ENCODE data around the gene RBM10. TPM values are rescaled to one million over a fixed set of nuclear protein-coding genes. Genes with fewer than 3 reads are reported as not detected.

RBM10 gene
- total RNA-seq, 2 donors from 2014 or later: 22.1 to 32.1 TPM

DNA sequence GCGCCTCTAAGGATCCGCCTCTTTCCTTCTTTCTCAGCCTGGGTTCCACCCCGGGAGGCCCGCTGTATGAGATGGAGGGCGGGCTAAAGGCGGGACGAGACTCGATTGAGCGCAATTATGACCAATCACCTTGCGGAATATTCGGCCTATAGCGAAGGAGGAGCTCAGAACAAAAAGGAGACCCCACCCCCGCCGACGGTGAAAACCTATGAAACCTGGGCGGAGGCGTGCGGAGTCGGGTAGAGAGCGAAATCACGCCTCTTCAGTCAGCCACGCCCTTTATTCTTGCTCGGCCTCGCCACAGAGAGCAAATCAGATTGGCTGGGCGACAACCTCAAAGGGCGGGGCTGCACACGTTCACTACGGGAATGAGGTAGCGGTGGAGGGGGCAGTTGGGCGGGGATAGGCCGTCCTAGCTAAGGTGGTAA is 72.8 kb downstream of the RBM10 start:
- Histone ChIP-seq H3K27ac (peak overlapping the region; percentile 94 to 96), H3K27me3 (no peaks in the 10 kb centered on the region), H3K4me3 (peak overlapping the region; percentile 89), H3K9me3 (no peaks in the 10 kb centered on the region), H3K4me1 (peaks cover 0 to 36% of the 10 kb centered on the region in 2 donors), H3K36me3 (peaks cover 35% of the 10 kb centered on the region)
- TF ChIP-seq, protein P1, sequence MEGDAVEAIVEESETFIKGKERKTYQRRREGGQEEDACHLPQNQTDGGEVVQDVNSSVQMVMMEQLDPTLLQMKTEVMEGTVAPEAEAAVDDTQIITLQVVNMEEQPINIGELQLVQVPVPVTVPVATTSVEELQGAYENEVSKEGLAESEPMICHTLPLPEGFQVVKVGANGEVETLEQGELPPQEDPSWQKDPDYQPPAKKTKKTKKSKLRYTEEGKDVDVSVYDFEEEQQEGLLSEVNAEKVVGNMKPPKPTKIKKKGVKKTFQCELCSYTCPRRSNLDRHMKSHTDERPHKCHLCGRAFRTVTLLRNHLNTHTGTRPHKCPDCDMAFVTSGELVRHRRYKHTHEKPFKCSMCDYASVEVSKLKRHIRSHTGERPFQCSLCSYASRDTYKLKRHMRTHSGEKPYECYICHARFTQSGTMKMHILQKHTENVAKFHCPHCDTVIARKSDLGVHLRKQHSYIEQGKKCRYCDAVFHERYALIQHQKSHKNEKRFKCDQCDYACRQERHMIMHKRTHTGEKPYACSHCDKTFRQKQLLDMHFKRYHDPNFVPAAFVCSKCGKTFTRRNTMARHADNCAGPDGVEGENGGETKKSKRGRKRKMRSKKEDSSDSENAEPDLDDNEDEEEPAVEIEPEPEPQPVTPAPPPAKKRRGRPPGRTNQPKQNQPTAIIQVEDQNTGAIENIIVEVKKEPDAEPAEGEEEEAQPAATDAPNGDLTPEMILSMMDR (IDR thresholded peaks at IDR 0.05): no peak
- DNase-seq (ENCODE audit: low spot score): peak; percentile 98

DNA sequence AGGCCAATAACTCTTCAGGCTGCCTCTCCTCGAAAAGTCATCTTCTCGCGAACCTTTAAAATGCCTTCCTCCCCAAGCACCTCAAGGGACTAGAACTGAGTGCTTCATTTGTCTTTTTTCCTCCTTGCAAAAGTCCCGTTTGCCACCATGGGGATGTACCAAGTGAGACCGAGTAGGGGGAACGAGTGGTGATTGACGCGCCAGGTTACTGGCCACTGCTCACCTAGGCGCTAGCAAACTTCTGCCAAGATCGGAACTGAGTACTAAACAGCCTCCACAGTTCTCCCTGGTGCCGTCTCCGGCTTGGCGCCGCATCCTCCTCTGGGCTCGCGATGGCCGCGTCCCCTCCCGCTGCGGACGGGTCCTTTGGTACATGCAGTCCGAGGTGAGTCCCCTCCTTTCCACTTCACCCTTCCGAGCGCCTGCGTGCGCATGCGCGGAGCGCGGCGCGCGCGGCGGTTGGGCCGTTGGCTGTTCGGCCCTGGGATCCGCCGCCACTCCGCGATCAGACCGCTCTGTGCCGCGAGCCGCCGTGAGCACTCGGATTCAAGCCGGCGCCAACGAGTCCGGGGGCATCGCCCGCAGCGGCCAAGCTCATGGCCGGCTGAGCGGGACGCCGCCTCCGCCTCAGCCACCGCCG is 73.4 kb downstream of the RBM10 start, which contains the start of gene CDK16:
Gene CDK16, plus strand, starts transcription at position 402 of the 640 bp plus-strand sequence. CDS start 4,877 bp downstream, outside the sequence.
- DNase-seq (ENCODE audit: low spot score): peak; percentile 83
- Histone ChIP-seq H3K9me3 (no peaks in the 10 kb centered on the region), H3K4me3 (peak within 1 kb of the TSS; percentile 89), H3K4me1 (peaks cover 0 to 36% of the 10 kb centered on the region in 2 donors), H3K36me3 (peaks cover 31% of the 10 kb centered on the region), H3K27me3 (no peaks in the 10 kb centered on the region), H3K27ac (peak within 1 kb of the TSS; percentile 94 to 96)
- TF ChIP-seq, protein P1 (IDR thresholded peaks at IDR 0.05): no peak

DNA sequence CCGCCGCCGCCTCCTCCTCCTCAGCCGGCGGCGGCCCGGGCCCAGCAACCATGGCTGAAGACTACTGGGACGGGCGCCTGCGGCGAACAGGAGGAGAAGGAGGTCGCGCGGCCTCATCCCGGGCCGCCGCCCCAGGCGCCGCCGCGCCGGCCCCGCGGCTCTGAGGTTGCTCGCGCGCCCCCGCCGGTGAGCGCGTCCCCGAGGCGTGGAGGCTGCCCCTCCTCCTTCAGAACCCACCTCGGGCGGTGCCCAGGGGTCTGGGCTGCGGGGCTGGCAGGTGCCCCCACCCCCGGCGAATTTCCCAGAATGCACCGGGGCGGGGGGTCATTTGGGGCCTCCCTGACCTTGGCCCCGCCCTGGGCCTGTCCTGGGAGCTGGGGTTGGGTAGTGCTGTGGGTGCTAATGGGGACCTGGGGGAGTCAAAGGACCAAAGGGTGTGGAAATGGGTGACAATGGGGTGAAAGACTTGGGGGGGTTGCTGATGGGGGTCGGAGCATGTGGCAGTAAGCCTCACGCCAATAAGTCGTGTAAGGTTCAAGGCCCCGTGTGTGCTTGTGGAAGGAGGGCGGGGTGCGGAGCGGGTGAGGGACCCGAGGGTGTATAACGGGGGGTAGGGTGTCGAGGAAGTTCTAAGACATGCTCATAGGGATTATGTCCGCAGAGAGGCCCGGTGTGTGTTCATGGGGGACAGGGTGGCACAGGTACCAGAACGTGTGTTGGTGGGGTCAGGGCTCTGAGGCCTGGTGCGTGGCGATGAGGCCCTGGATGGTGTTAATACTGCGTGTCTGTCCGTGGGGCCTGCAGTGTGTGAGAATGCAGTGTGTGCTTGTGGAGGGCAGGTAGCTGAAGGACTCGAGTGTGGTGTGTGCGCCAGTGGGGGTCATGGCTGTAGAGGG is 74.1 kb downstream of the RBM10 start:
- TF ChIP-seq, protein P1 (IDR thresholded peaks at IDR 0.05): no peak
- DNase-seq (ENCODE audit: low spot score): no peak
- H3K27ac ChIP-seq: peak overlapping the region; percentile 94 to 96
- peak overlapping the region; percentile 89 for H3K4me3 ChIP-seq
- peaks cover 31% of the 10 kb centered on the region for H3K36me3 ChIP-seq
- peaks cover 0 to 36% of the 10 kb centered on the region in 2 donors for H3K4me1 ChIP-seq
- no peaks in the 10 kb centered on the region for H3K9me3 ChIP-seq
- H3K27me3 ChIP-seq: no peaks in the 10 kb centered on the region

- TF ChIP-seq, protein P1 (IDR thresholded peaks at IDR 0.05): no peak
- Histone ChIP-seq H3K4me3 (no peak overlapping the region), H3K36me3 (peaks cover 35% of the 10 kb centered on the region), H3K27ac (no peak overlapping the region), H3K4me1 (peaks cover 0 to 30% of the 10 kb centered on the region in 2 donors), H3K27me3 (no peaks in the 10 kb centered on the region), H3K9me3 (no peaks in the 10 kb centered on the region)
- no peak for DNase-seq (ENCODE audit: low spot score)
These were observed 76.7 kb downstream of the RBM10 start for GRCh38 chrX:47221756-47222155.

GRCh38 chrX:47222751-47223350 is 77.8 kb downstream of the RBM10 start:
- Histone ChIP-seq H3K4me3 (no peak overlapping the region), H3K4me1 (peaks cover 0 to 22% of the 10 kb centered on the region in 2 donors), H3K9me3 (no peaks in the 10 kb centered on the region), H3K27me3 (no peaks in the 10 kb centered on the region), H3K27ac (no peak overlapping the region), H3K36me3 (peaks cover 44% of the 10 kb centered on the region)
- no peak for DNase-seq (ENCODE audit: low spot score)
- TF ChIP-seq, protein P1 (IDR thresholded peaks at IDR 0.05): no peak
